ENCODE data around the gene AP3B1. TPM values are rescaled to one million over a fixed set of nuclear protein-coding genes. Genes with fewer than 3 reads are reported as not detected.

The AP3B1 gene
- total and polyA plus RNA-seq, 2 donors (not counting 3 experiments of a cell fraction or from before 2014, with no cell fraction given) = 31.6 to 46.7 TPM

DNA sequence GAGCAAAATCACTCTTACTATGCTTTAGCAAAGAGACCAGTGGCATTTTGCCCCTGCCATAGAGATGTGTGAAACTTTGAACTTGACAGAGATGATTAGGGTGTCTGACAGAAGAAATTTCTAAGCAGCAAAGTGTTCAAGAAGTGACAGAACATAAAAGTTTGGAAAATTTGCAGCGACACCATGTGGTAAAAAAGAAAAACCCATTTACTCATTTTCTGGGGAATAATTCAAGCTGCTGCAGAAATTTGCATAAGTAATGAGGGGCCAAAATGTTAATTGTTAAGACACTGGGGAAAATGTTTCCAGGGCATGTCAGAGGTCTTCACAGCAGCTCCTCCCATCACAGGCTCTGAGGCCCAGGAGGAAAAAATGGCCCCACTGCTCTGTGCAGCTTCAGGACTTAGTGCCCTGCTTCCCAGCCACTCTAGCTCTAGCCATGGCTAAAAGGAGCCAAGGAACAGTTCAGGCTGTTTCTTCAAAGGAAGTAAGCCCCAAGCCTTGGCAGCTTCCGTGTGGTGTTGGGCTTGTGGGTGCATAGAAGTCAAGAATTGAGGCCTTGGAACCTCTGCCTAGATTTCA, 6.1 kb upstream of the AP3B1 start:
- no peak for DNase-seq (ENCODE audit: low read depth, low spot score)

More for the DNA sequence above, 6.1 kb upstream of the AP3B1 start:
- Histone ChIP-seq H3K4me3 (replicated peaks in 1 of 3; ENCODE audit: insufficient read depth in 1 of 3, low read depth in 1 of 3, low read length in 3 of 3) (no peak overlapping the region), H4K20me1 (replicated peaks; ENCODE audit: control insufficient read depth, extremely low read depth, insufficient read depth, low read length) (no peaks in the 10 kb centered on the region), H3K27ac (ENCODE audit: insufficient read depth, low read depth, low read length) (no peak overlapping the region), H3K4me2 (ENCODE audit: insufficient read depth, low read length) (no peak overlapping the region), H3K4me1 (ENCODE audit: control insufficient read depth, extremely low read depth, insufficient read depth, low read length) (peaks cover 3% of the 10 kb centered on the region), H3K9ac (replicated peaks; ENCODE audit: extremely low read depth, insufficient read depth, low read length) (no peak overlapping the region), H2AFZ (ENCODE audit: low read depth, low read length) (no peak overlapping the region), H3K79me2 (ENCODE audit: control insufficient read depth, insufficient read depth, low read length) (no peaks in the 10 kb centered on the region), H3K9me1 (replicated peaks; ENCODE audit: control insufficient read depth, extremely low read depth, insufficient read depth, low read length) (no peaks in the 10 kb centered on the region), H3K36me3 (ENCODE audit: control insufficient read depth in 2 of 2, extremely low read depth in 1 of 2, insufficient read depth in 2 of 2, low read length in 2 of 2) (no peaks in the 10 kb centered on the region), H3K27me3 (ENCODE audit: control insufficient read depth in 2 of 2, insufficient read depth in 2 of 2, low read length in 2 of 2) (peaks cover 2 to 4% of the 10 kb centered on the region in 2 experiments), H3K9me3 (replicated peaks; ENCODE audit: control insufficient read depth, insufficient read depth, low read length) (no peaks in the 10 kb centered on the region)
- peak; percentile 62 for FAIRE-seq
- no TSS peak for BruUV-seq (replicated peaks)
- intact Hi-C loops (cut with micrococcal nuclease) = loop anchor here (1.0 kb wide), 1 partner anchor 740 kb away; no protein-coding TSS in a partner anchor
- ChIA-PET CTCF (interaction anchor here (0.6 to 4.2 kb wide), 23 partner anchors 9 to 1432 kb away, joined by 3 to 38 read pairs (median 3); partner anchors contain the start of gene SCAMP1), POLR2A (no interaction called here)
- TF ChIP-seq CTCF (IDR thresholded peaks at IDR 0.05; ENCODE audit: extremely low read depth in 1 of 2, insufficient read depth in 1 of 2, low read depth in 1 of 2, low read length in 2 of 2) (peak in 1 of 2 donors; percentile 12), POLR2A (IDR thresholded peaks at IDR 0.05; ENCODE audit: low read depth, low read length) (no peak)
- dilution Hi-C loops (cut with MboI; ENCODE audit: extremely low pct_ligation_motif_present, low sequenced_read_pairs) = no loop called here

Measured in endothelial cell of umbilical vein (primary cell).